Uterus (tissue), 2 donors: ENCODE measurements around the gene CDK12.

Experiments used
- POLR2A ChIP-seq, 2 donors: fragments of 450-650 bp; IDR thresholded peaks; one replicate each; pipeline ENCODE4 v1.6.1; 2016; ENCODE audit warnings: antibody characterized with exemption in 2 of 2, mild to moderate bottlenecking in 1 of 2, moderate library complexity in 1 of 2
- TF ChIP-seq, protein P1 (sequence below), 4 experiments: fragments of 200-600 bp in 2 of 4; fragments of 450-650 bp in 2 of 4; sonication (generic) in 2 of 4; IDR thresholded peaks; one replicate each; pipeline ENCODE4 v1.5.1; 2016 to 2019; ENCODE audit warnings: antibody characterized with exemption in 4 of 4, mild to moderate bottlenecking in 2 of 4, moderate library complexity in 1 of 4

DNA sequence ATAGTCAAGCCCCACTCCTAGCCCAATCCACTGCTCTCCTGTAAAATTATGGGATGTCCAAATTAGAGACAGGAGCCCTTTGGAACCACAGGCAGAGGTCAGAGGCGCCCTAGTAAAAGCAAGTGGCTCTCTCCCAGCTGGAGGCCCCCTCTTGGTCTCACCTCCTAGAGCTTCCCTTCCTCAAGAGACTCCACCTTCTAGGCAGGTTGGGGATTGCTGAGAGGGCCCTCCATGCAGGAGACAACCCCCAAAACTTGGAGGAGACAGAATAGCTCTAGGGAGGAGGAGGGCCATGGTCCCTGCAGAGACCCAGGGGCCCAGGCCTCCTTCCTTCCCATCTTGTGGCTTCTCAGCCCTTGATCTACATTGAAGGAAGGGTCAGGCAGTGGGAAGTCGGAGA lies 117.0 kb downstream of the CDK12 start:
- TF ChIP-seq, protein P1, sequence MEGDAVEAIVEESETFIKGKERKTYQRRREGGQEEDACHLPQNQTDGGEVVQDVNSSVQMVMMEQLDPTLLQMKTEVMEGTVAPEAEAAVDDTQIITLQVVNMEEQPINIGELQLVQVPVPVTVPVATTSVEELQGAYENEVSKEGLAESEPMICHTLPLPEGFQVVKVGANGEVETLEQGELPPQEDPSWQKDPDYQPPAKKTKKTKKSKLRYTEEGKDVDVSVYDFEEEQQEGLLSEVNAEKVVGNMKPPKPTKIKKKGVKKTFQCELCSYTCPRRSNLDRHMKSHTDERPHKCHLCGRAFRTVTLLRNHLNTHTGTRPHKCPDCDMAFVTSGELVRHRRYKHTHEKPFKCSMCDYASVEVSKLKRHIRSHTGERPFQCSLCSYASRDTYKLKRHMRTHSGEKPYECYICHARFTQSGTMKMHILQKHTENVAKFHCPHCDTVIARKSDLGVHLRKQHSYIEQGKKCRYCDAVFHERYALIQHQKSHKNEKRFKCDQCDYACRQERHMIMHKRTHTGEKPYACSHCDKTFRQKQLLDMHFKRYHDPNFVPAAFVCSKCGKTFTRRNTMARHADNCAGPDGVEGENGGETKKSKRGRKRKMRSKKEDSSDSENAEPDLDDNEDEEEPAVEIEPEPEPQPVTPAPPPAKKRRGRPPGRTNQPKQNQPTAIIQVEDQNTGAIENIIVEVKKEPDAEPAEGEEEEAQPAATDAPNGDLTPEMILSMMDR (IDR thresholded peaks at IDR 0.05): no peak
- TF ChIP-seq POLR2A (IDR thresholded peaks at IDR 0.05): no peak
